Measurements from ENCODE around the gene EIPR1. TPM values are rescaled to one million over a fixed set of nuclear protein-coding genes. Genes with fewer than 3 reads are reported as not detected.

Gene EIPR1
- total RNA-seq, 1 experiment from 2014 or later = 27.8 TPM

GRCh38 chr2:3224681-3225080 is 152.9 kb downstream of the EIPR1 start:
- Histone ChIP-seq H3K9me3 (ENCODE audit: control insufficient read depth, low read depth, low read length) (peaks cover 16% of the 10 kb centered on the region), H3K79me1 (ENCODE audit: insufficient read depth, low read depth, low read length, poor library complexity, severe bottlenecking) (no peaks in the 10 kb centered on the region), H3K18ac (ENCODE audit: insufficient read length, low read depth, low read length) (no peak overlapping the region), H4K91ac (ENCODE audit: insufficient read length, low read depth, low read length) (no peak overlapping the region), H3K9ac (ENCODE audit: extremely low read depth, insufficient read length, low read length) (no peak overlapping the region), H3K56ac (ENCODE audit: insufficient read length, low read depth, low read length) (no peak overlapping the region), H3K27me3 (ENCODE audit: insufficient read depth, low read length) (no peaks in the 10 kb centered on the region), H2BK12ac (ENCODE audit: insufficient read length, low read depth, low read length) (no peak overlapping the region), H3K14ac (ENCODE audit: insufficient read depth, low read length) (no peak overlapping the region), H2BK120ac (ENCODE audit: low read depth, low read length, poor library complexity, severe bottlenecking) (no peak overlapping the region), H3K23ac (ENCODE audit: insufficient read length, low read depth, low read length) (no peak overlapping the region), H4K8ac (replicated peaks; ENCODE audit: insufficient read length, low read depth, low read length) (no peak overlapping the region), H2AK5ac (ENCODE audit: insufficient read length, low read length) (no peak overlapping the region), H3K27ac (ENCODE audit: insufficient read length, low read depth, low read length) (no peak overlapping the region), H3K23me2 (ENCODE audit: insufficient read length, low read depth, low read length, poor library complexity, severe bottlenecking) (no peaks in the 10 kb centered on the region), H2BK15ac (ENCODE audit: low read depth, low read length) (no peak overlapping the region), H2BK20ac (ENCODE audit: low read depth, low read length, poor library complexity, severe bottlenecking) (no peak overlapping the region), H2AFZ (ENCODE audit: low read length) (no peak overlapping the region), H4K20me1 (ENCODE audit: control insufficient read depth, insufficient read depth, insufficient read length) (no peaks in the 10 kb centered on the region), H4K5ac (ENCODE audit: insufficient read length, low read depth, low read length) (no peak overlapping the region), H3K4me2 (ENCODE audit: insufficient read depth, insufficient read length, low read length) (no peak overlapping the region), H3K4me1 (ENCODE audit: insufficient read depth, low read length) (no peaks in the 10 kb centered on the region; the same call in 1 of the 2 replicates), H3K4ac (ENCODE audit: low read depth, low read length) (no peak overlapping the region), H2BK5ac (ENCODE audit: insufficient read length, low read length) (no peak overlapping the region), H3K79me2 (ENCODE audit: insufficient read depth, low read length) (no peaks in the 10 kb centered on the region), H3T11ph (ENCODE audit: low read length) (no peak overlapping the region)
- Mint-ChIP-seq H3K4me3 (no peak overlapping the region), H3K4me1 (peaks cover 0 to 6% of the 10 kb centered on the region in 2 experiments; a peak in 1 of 4 replicates), H3K27me3 (ENCODE audit: low read depth) (no peaks in the 10 kb centered on the region), H3K27ac (no peak overlapping the region), H3K36me3 (ENCODE audit: insufficient read depth in 1 of 3, low read depth in 3 of 3) (peaks cover 26 to 44% (median 35%) of the 10 kb centered on the region in 3 experiments), H3K9me3 (peaks cover 35 to 46% of the 10 kb centered on the region in 2 experiments)
- WGBS (ENCODE audit: extremely low coverage, insufficient read length, low lambda C conversion rate) = no CpG with 5 or more reads among the region's 9 CpGs
- TF ChIP-seq CTCF (conservative IDR thresholded peaks at IDR 0.05) = no peak
- no peak for DNase-seq
